ENCODE measurements around the gene CNTNAP2.

DNA sequence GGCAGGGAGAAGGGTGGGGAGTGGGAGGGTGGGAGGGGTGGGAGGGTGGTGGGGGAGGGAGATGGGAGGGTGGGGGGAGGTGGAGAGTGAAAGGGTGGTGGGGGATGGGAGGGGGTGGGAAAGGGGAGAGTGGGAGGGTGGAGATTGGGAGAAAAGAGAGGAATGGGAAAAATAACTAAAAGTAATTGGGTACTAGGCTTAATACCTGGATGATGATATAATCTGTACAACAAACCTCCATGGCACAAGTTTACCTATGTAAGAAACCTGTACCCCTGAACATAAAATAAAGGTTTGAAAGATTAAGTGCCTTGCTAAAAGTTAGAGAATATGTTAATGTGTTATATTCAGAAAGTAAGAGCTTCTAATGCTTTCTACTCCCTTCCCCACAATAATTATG lies 564.9 kb downstream of the CNTNAP2 start:
- no peak for TF ChIP-seq POLR2A (IDR thresholded peaks at IDR 0.05; ENCODE audit: low read length)
- no peak for TF ChIP-seq GATA1 (IDR thresholded peaks at IDR 0.05; ENCODE audit: low read depth, low read length)
